Measurements from ENCODE around the gene SPACA1.

Gene SPACA1

GRCh38 chr6:88013015-88013414 is 34.6 kb upstream of the SPACA1 start:
- TF ChIP-seq REST (IDR thresholded peaks at IDR 0.05; ENCODE audit: insufficient read depth in 1 of 2, low read depth in 2 of 2, low read length in 2 of 2): no peak
- TF ChIP-seq FOXP2 (optimal IDR thresholded peaks at IDR 0.05; ENCODE audit: borderline replicate concordance, extremely low read depth, extremely low read length, insufficient read depth): no peak
- no peak for TF ChIP-seq POLR2AphosphoS5 (IDR thresholded peaks at IDR 0.05; ENCODE audit: low read depth, low read length)
- no peak for TF ChIP-seq SIN3A (IDR thresholded peaks at IDR 0.05; ENCODE audit: borderline replicate concordance, insufficient read depth, low read length)
- TF ChIP-seq TAF1 (IDR thresholded peaks at IDR 0.05; ENCODE audit: borderline replicate concordance, insufficient read depth, low read length): no peak

- TF ChIP-seq SIN3A (IDR thresholded peaks at IDR 0.05; ENCODE audit: borderline replicate concordance, insufficient read depth, low read length) (no peak), POLR2AphosphoS5 (IDR thresholded peaks at IDR 0.05; ENCODE audit: low read depth, low read length) (no peak), TAF1 (IDR thresholded peaks at IDR 0.05; ENCODE audit: borderline replicate concordance, insufficient read depth, low read length) (no peak), FOXP2 (optimal IDR thresholded peaks at IDR 0.05; ENCODE audit: borderline replicate concordance, extremely low read depth, extremely low read length, insufficient read depth) (no peak), REST (IDR thresholded peaks at IDR 0.05; ENCODE audit: insufficient read depth in 1 of 2, low read depth in 2 of 2, low read length in 2 of 2) (no peak)
These were observed 34.1 kb upstream of the SPACA1 start for GRCh38 chr6:88013554-88013953.

GRCh38 chr6:88020439-88020838 is 27.2 kb upstream of the SPACA1 start:
- TF ChIP-seq SIN3A (IDR thresholded peaks at IDR 0.05; ENCODE audit: borderline replicate concordance, insufficient read depth, low read length) (no peak), FOXP2 (optimal IDR thresholded peaks at IDR 0.05; ENCODE audit: borderline replicate concordance, extremely low read depth, extremely low read length, insufficient read depth) (no peak), POLR2AphosphoS5 (IDR thresholded peaks at IDR 0.05; ENCODE audit: low read depth, low read length) (no peak), TAF1 (IDR thresholded peaks at IDR 0.05; ENCODE audit: borderline replicate concordance, insufficient read depth, low read length) (no peak), REST (IDR thresholded peaks at IDR 0.05; ENCODE audit: insufficient read depth in 1 of 2, low read depth in 2 of 2, low read length in 2 of 2) (no peak)

GRCh38 chr6:88024696-88025095 is 22.9 kb upstream of the SPACA1 start:
- no peak for TF ChIP-seq REST (IDR thresholded peaks at IDR 0.05; ENCODE audit: insufficient read depth in 1 of 2, low read depth in 2 of 2, low read length in 2 of 2)
- TF ChIP-seq POLR2AphosphoS5 (IDR thresholded peaks at IDR 0.05; ENCODE audit: low read depth, low read length): no peak
- TF ChIP-seq FOXP2 (optimal IDR thresholded peaks at IDR 0.05; ENCODE audit: borderline replicate concordance, extremely low read depth, extremely low read length, insufficient read depth): no peak
- no peak for TF ChIP-seq SIN3A (IDR thresholded peaks at IDR 0.05; ENCODE audit: borderline replicate concordance, insufficient read depth, low read length)
- TF ChIP-seq TAF1 (IDR thresholded peaks at IDR 0.05; ENCODE audit: borderline replicate concordance, insufficient read depth, low read length): no peak

- TF ChIP-seq SIN3A (IDR thresholded peaks at IDR 0.05; ENCODE audit: borderline replicate concordance, insufficient read depth, low read length) (no peak), FOXP2 (optimal IDR thresholded peaks at IDR 0.05; ENCODE audit: borderline replicate concordance, extremely low read depth, extremely low read length, insufficient read depth) (no peak), TAF1 (IDR thresholded peaks at IDR 0.05; ENCODE audit: borderline replicate concordance, insufficient read depth, low read length) (no peak), REST (IDR thresholded peaks at IDR 0.05; ENCODE audit: insufficient read depth in 1 of 2, low read depth in 2 of 2, low read length in 2 of 2) (no peak), POLR2AphosphoS5 (IDR thresholded peaks at IDR 0.05; ENCODE audit: low read depth, low read length) (no peak)
These were observed 16.1 kb upstream of the SPACA1 start for GRCh38 chr6:88031550-88031949.
